DND-41 (cell line): ENCODE data around the gene C17orf100.

Experiments used
- ATAC-seq: fragments of 200-7000 bp; cut with Tn5 transposase; 3 replicates; pipeline ENCODE4 v1.9.1; 2021; ENCODE audit warnings: low read depth; ENCODE audit not compliant: insufficient read depth
- DNase-seq: peaks from one replicate; pipeline ENCODE4 v3.0.0-alpha.2; 2020
- H2AFZ ChIP-seq: 2 replicates; pipeline ENCODE4 v1.6.0; 2012; ENCODE audit warnings: low read depth, low read length
- H3K27ac ChIP-seq: 2 replicates; pipeline ENCODE4 v1.5.1; 2012; ENCODE audit warnings: low read length, inconsistent platforms
- H3K27me3 ChIP-seq: fragments of 200-600 bp; sonication (generic); 2 replicates; pipeline ENCODE4 v1.6.0; 2012; ENCODE audit warnings: low read length, mild to moderate bottlenecking, inconsistent platforms; ENCODE audit not compliant: insufficient read depth, poor library complexity
- H3K36me3 ChIP-seq: 2 replicates; pipeline ENCODE4 v1.5.1; 2012; ENCODE audit warnings: low read length, inconsistent platforms; ENCODE audit not compliant: insufficient read depth
- H3K4me1 ChIP-seq: 2 replicates; pipeline ENCODE4 v1.5.1; 2012; ENCODE audit warnings: mild to moderate bottlenecking, low read length; ENCODE audit not compliant: insufficient read depth
- H3K4me2 ChIP-seq: 2 replicates; pipeline ENCODE4 v1.6.0; 2012; ENCODE audit warnings: mild to moderate bottlenecking, moderate library complexity, low read length, inconsistent platforms; ENCODE audit not compliant: insufficient read depth
- H3K4me3 ChIP-seq, 2 experiments: fragments of 200-600 bp in 1 of 2; shearing (Covaris generic) in 1 of 2; 2 replicates each; pipeline ENCODE4 v1.5.1; 2012 to 2016; ENCODE audit warnings: inconsistent platforms in 2 of 2, low read length in 2 of 2, mild to moderate bottlenecking in 2 of 2, low read depth in 1 of 2, moderate library complexity in 1 of 2
- H3K79me2 ChIP-seq: 2 replicates; pipeline ENCODE4 v1.6.0; 2012; ENCODE audit warnings: low read length, inconsistent platforms; ENCODE audit not compliant: insufficient read depth
- H3K9ac ChIP-seq: 2 replicates; pipeline ENCODE4 v1.6.0; 2012; ENCODE audit warnings: low read depth, mild to moderate bottlenecking, inconsistent platforms, low read length, moderate library complexity
- H3K9me3 ChIP-seq: 2 replicates; pipeline ENCODE4 v1.5.1; 2012; ENCODE audit warnings: low read length, moderate library complexity, mild to moderate bottlenecking, inconsistent platforms; ENCODE audit not compliant: insufficient read depth, severe bottlenecking
- H4K20me1 ChIP-seq: 2 replicates; pipeline ENCODE4 v1.6.0; 2012; ENCODE audit warnings: low read length; ENCODE audit not compliant: insufficient read depth
- EZH2 ChIP-seq: IDR thresholded peaks from 3 replicates; pipeline ENCODE4 v1.6.1; 2012; ENCODE audit warnings: borderline replicate concordance, low read depth, mild to moderate bottlenecking, moderate library complexity, low read length, inconsistent platforms; ENCODE audit not compliant: severe bottlenecking
- TF ChIP-seq, protein P1 (sequence below): IDR thresholded peaks from 2 replicates; pipeline ENCODE4 v1.5.1; 2012; ENCODE audit warnings: borderline replicate concordance, low read length, moderate library complexity, mild to moderate bottlenecking; ENCODE audit not compliant: poor library complexity, severe bottlenecking; ENCODE audit errors: extremely low read depth

C17orf100 gene

DNA sequence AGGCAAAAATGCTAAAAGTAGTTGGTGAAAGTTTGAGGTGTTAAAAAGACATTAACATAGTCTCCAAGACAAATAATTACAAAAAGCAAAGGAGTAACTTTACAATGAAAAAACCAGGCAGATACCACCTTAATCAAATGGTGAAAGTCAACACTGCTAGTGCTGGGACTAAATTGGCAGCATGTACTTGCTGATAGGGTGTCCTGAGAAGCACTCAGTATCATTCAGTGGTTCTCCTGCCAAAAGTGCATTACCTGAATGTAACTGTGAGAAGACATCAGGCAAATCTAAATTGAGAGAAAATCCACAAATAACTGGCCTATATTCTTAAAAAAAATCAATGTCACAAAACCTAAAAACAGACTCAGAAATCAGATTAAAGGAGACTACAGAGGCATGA is 19.0 kb upstream of the C17orf100 start:
- H3K9me3 ChIP-seq: no peaks in the 10 kb centered on the region

DNA sequence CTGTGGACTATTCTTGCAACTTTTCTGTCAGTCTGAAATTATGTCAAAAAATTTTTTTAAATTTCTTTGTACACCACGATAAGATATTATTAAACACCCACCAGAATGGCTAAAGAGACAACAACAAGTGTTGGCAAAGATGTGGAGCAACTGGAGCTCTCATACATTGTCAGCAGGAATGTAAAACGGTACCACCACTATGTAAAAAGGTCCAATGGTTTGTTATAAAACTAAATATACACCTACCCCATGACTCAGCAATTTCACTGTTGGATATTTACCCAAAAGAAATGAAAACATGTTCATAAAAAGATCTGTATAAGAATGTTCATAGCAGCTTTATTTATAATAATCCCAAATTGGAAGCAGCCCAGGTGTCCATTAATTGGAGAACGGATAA is 18.3 kb upstream of the C17orf100 start:
- Histone ChIP-seq H3K36me3 (peaks cover 54% of the 10 kb centered on the region), H3K79me2 (no peaks in the 10 kb centered on the region; the same call in 1 of the 2 replicates), H3K9me3 (no peaks in the 10 kb centered on the region), H3K4me3 (no peak overlapping the region), H3K4me2 (no peak overlapping the region), H4K20me1 (peaks cover 6% of the 10 kb centered on the region; the same call in 1 of the 2 replicates), H3K4me1 (0 out of 2 replicates have a peak, but pooled peaks cover 1% of the 10 kb centered on the region), H3K9ac (no peak overlapping the region), H3K27ac (no peak overlapping the region), H2AFZ (no peak overlapping the region), H3K27me3 (no peaks in the 10 kb centered on the region)
- no peak for TF ChIP-seq EZH2
- TF ChIP-seq, protein P1, sequence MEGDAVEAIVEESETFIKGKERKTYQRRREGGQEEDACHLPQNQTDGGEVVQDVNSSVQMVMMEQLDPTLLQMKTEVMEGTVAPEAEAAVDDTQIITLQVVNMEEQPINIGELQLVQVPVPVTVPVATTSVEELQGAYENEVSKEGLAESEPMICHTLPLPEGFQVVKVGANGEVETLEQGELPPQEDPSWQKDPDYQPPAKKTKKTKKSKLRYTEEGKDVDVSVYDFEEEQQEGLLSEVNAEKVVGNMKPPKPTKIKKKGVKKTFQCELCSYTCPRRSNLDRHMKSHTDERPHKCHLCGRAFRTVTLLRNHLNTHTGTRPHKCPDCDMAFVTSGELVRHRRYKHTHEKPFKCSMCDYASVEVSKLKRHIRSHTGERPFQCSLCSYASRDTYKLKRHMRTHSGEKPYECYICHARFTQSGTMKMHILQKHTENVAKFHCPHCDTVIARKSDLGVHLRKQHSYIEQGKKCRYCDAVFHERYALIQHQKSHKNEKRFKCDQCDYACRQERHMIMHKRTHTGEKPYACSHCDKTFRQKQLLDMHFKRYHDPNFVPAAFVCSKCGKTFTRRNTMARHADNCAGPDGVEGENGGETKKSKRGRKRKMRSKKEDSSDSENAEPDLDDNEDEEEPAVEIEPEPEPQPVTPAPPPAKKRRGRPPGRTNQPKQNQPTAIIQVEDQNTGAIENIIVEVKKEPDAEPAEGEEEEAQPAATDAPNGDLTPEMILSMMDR: no peak
- DNase-seq (no peak), ATAC-seq (no peak)

More for the DNA sequence above, 19.0 kb upstream of the C17orf100 start:
- H3K4me1 ChIP-seq: no peaks in the 10 kb centered on the region
- DNase-seq (no peak), ATAC-seq (no peak)
- TF ChIP-seq EZH2: no peak
- TF ChIP-seq, protein P1: no peak
- H3K27ac ChIP-seq: no peak overlapping the region
- no peak overlapping the region for H3K4me3 ChIP-seq
- peaks cover 5% of the 10 kb centered on the region; the same call in 1 of the 2 replicates for H4K20me1 ChIP-seq
- no peak overlapping the region for H3K9ac ChIP-seq
- H3K4me2 ChIP-seq: no peak overlapping the region
- peaks cover 61% of the 10 kb centered on the region for H3K36me3 ChIP-seq
- H2AFZ ChIP-seq: no peak overlapping the region
- no peaks in the 10 kb centered on the region for H3K27me3 ChIP-seq
- H3K79me2 ChIP-seq: no peaks in the 10 kb centered on the region; the same call in 1 of the 2 replicates

DNA sequence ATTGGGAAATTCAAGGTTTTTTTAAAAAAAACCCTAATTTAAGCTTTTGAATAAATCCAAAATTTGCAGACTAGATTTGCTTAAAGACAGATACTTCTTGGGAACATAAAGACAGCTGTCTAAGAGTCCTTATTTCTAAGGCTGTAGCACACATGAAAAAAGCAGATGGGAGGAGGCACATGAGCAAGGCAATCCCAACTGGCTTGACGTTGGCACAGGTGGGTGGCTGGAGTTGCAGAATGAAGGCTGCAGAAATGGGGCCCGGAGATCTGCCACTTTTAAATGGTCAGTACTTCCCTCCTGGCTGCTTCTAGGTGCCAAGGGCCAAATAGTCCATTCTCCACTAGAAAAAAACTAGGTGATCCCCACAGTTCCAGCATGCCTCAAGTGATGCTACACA is 15.5 kb upstream of the C17orf100 start:
- no peak for DNase-seq
- Histone ChIP-seq H3K36me3 (peaks cover 31% of the 10 kb centered on the region), H3K79me2 (peaks cover 23% of the 10 kb centered on the region), H3K27ac (no peak overlapping the region), H3K4me2 (no peak overlapping the region), H3K9me3 (no peaks in the 10 kb centered on the region), H3K4me1 (peaks cover 16% of the 10 kb centered on the region), H4K20me1 (peaks cover 12% of the 10 kb centered on the region; the same call in 1 of the 2 replicates), H3K27me3 (no peaks in the 10 kb centered on the region), H2AFZ (no peak overlapping the region), H3K4me3 (no peak overlapping the region), H3K9ac (no peak overlapping the region)
- ATAC-seq: no peak
- TF ChIP-seq EZH2: no peak
- TF ChIP-seq, protein P1: no peak
